ENCODE measurements around the gene DYSF.

GRCh38 chr2:71465961-71466300 is 12.6 kb downstream of the DYSF start:
- no peak for TF ChIP-seq CTCF (IDR thresholded peaks at IDR 0.05)
- TF ChIP-seq POLR2A (IDR thresholded peaks at IDR 0.05) = no peak
- no peak for TF ChIP-seq EP300 (IDR thresholded peaks at IDR 0.05)
